SK-N-SH (cell line): ENCODE measurements around the gene SH2D5. TPM values are rescaled to one million over a fixed set of nuclear protein-coding genes. Genes with fewer than 3 reads are reported as not detected.

Experiments
- CTCF ChIA-PET: fragments of 300-600, 350-600 bp; formaldehyde crosslinking; extraction: SDS; loops from one replicate; lab custom pipeline; 2021; lab: Yijun Ruan, JAX
- POLR2A ChIA-PET: fragments of 350-600 bp; sonication (Branson Sonifier 250); formaldehyde crosslinking; extraction: SDS; loops from one replicate; lab custom pipeline; 2020; ENCODE audit warnings: antibody characterized with exemption, inconsistent platforms; lab: Yijun Ruan, JAX
- DNase-seq: peaks from one replicate; pipeline ENCODE4 v3.0.0; 2012
- H2AFZ ChIP-seq: fragments of 200-600 bp; sonication (generic); 2 replicates; pipeline ENCODE4 v1.8.1; 2016; ENCODE audit warnings: antibody characterized with exemption, mild to moderate bottlenecking, low read depth
- H3F3A ChIP-seq: fragments of 200-600 bp; sonication (generic); replicated peaks from 2 replicates; pipeline ENCODE3; 2016; ENCODE audit warnings: antibody characterized with exemption, mild to moderate bottlenecking; ENCODE audit not compliant: insufficient read depth
- H3K27ac ChIP-seq, 2 experiments: fragments of 200-500 bp in 1 of 2; fragments of 200-600 bp in 1 of 2; sonication (Bioruptor generic) in 1 of 2; sonication (generic), shearing (Covaris generic) in 1 of 2; 2 replicates each; pipeline versions ENCODE4 v1.5.1 to v1.6.1; 2014 to 2016; ENCODE audit warnings: low read depth in 2 of 2, inconsistent platforms in 1 of 2, low read length in 1 of 2, mild to moderate bottlenecking in 1 of 2, mixed read lengths in 1 of 2
- H3K27me3 ChIP-seq: fragments of 200-600 bp; sonication (generic), shearing (Covaris generic); 2 replicates; pipeline ENCODE4 v1.6.1; 2016; ENCODE audit warnings: mixed run types; ENCODE audit not compliant: insufficient read depth
- H3K36me3 ChIP-seq, 2 experiments: fragments of 200-500 bp in 1 of 2; fragments of 200-600 bp in 1 of 2; sonication (Bioruptor generic) in 1 of 2; sonication (generic) in 1 of 2; replicated peaks in 1 of 2; 2 replicates each; pipeline versions ENCODE3 to v1.5.1; 2014 to 2016; ENCODE audit warnings: low read length in 1 of 2, mild to moderate bottlenecking in 1 of 2; ENCODE audit not compliant: insufficient read depth in 2 of 2, control insufficient read depth in 1 of 2
- H3K4me1 ChIP-seq, 2 experiments: fragments of 200-500 bp in 1 of 2; fragments of 200-600 bp in 1 of 2; sonication (Bioruptor generic) in 1 of 2; sonication (generic), shearing (Covaris generic) in 1 of 2; 2 replicates each; pipeline versions ENCODE4 v1.5.1 to v1.6.1; 2014 to 2016; ENCODE audit warnings: low read depth in 1 of 2, low read length in 1 of 2, mixed run types in 1 of 2; ENCODE audit not compliant: insufficient read depth in 2 of 2, control insufficient read depth in 1 of 2
- H3K4me2 ChIP-seq: fragments of 200-600 bp; sonication (generic), shearing (Covaris generic); 2 replicates; pipeline ENCODE4 v1.6.1; 2017; ENCODE audit warnings: mixed run types
- H3K4me3 ChIP-seq, 2 experiments: fragments of 200-500 bp in 1 of 2; fragments of 200-600 bp in 1 of 2; sonication (Bioruptor generic) in 1 of 2; sonication (generic), shearing (Covaris generic) in 1 of 2; 2 replicates each; pipeline versions ENCODE4 v1.5.1 to v1.8.1; 2014 to 2016; ENCODE audit warnings: low read depth in 2 of 2, inconsistent platforms in 1 of 2, low read length in 1 of 2, mild to moderate bottlenecking in 1 of 2, mixed read lengths in 1 of 2, moderate library complexity in 1 of 2
- H3K79me2 ChIP-seq: fragments of 200-600 bp; sonication (generic); 2 replicates; pipeline ENCODE4 v1.8.1; 2017; ENCODE audit warnings: mild to moderate bottlenecking; ENCODE audit not compliant: insufficient read depth
- H3K9ac ChIP-seq: fragments of 200-600 bp; sonication (generic); 2 replicates; pipeline ENCODE4 v1.6.1; 2017; ENCODE audit warnings: mixed run types
- H3K9me2 ChIP-seq: fragments of 200-600 bp; sonication (generic); 2 replicates; pipeline ENCODE4 v1.6.1; 2017; ENCODE audit warnings: mixed run types
- H3K9me3 ChIP-seq: fragments of 200-600 bp; sonication (generic); 2 replicates; pipeline ENCODE4 v1.6.1; 2017; ENCODE audit warnings: mixed run types, mild to moderate bottlenecking, moderate library complexity
- H4K20me1 ChIP-seq: fragments of 200-600 bp; sonication (generic); 2 replicates; pipeline ENCODE4 v1.6.1; 2017; ENCODE audit warnings: mild to moderate bottlenecking, mixed run types; ENCODE audit not compliant: insufficient read depth
- CHD2 ChIP-seq: fragments of 150-350 bp; IDR thresholded peaks from 2 replicates; pipeline ENCODE4 v1.6.1; 2018; ENCODE audit warnings: low read length; ENCODE audit not compliant: partially characterized antibody
- CTCF ChIP-seq: fragments of 200-600 bp; sonication (generic); IDR thresholded peaks from 2 replicates; pipeline ENCODE4 v1.6.1; 2017; ENCODE audit warnings: antibody characterized with exemption, mild to moderate bottlenecking, moderate library complexity
- ELF1 ChIP-seq: IDR thresholded peaks from 2 replicates; pipeline ENCODE4 v1.4.0; 2012
- EP300 ChIP-seq, 2 experiments: IDR thresholded peaks; 2 replicates each; pipeline versions ENCODE4 v1.4.0 to v1.6.1; 2012; ENCODE audit warnings: borderline replicate concordance in 1 of 2, low read depth in 1 of 2, low read length in 1 of 2
- EZH2phosphoT487 ChIP-seq: fragments of 200-600 bp; sonication (generic); IDR thresholded peaks from 2 replicates; pipeline ENCODE4 v1.6.1; 2017; ENCODE audit warnings: low read depth, mixed run types, mild to moderate bottlenecking, antibody characterized with exemption, moderate library complexity, borderline replicate concordance
- FOSL2 ChIP-seq: IDR thresholded peaks from 2 replicates; pipeline ENCODE4 v1.4.0; 2012; ENCODE audit warnings: low read depth, mild to moderate bottlenecking, moderate library complexity, borderline replicate concordance
- FOXJ3 ChIP-seq: sonication (generic); formaldehyde crosslinking; IDR thresholded peaks from 2 replicates; pipeline ENCODE4 v1.5.1; 2020; ENCODE audit warnings: mild to moderate bottlenecking, missing genetic modification reagents
- FOXM1 ChIP-seq: IDR thresholded peaks from 2 replicates; pipeline ENCODE4 v1.4.0; 2012; ENCODE audit warnings: low read depth, mild to moderate bottlenecking
- GABPA ChIP-seq: IDR thresholded peaks from 2 replicates; pipeline ENCODE4 v1.4.0; 2012; ENCODE audit warnings: low read depth, mild to moderate bottlenecking
- GATA2 ChIP-seq: sonication (generic); formaldehyde crosslinking; IDR thresholded peaks from 2 replicates; pipeline ENCODE4 v1.5.0; 2020; ENCODE audit warnings: mild to moderate bottlenecking, missing genetic modification reagents
- MAX ChIP-seq: IDR thresholded peaks from 2 replicates; pipeline ENCODE4 v1.4.0; 2012; ENCODE audit warnings: low read depth
- MEF2A ChIP-seq: IDR thresholded peaks from 2 replicates; pipeline ENCODE4 v1.4.0; 2012; ENCODE audit warnings: low read depth, borderline replicate concordance
- NFIC ChIP-seq: IDR thresholded peaks from 2 replicates; pipeline ENCODE4 v1.4.0; 2012; ENCODE audit warnings: borderline replicate concordance
- NRF1 ChIP-seq: IDR thresholded peaks from 2 replicates; pipeline ENCODE4 v1.6.1; 2012; ENCODE audit warnings: low read depth, mild to moderate bottlenecking, low read length
- RFX5 ChIP-seq: IDR thresholded peaks from 2 replicates; pipeline ENCODE4 v1.6.1; 2012; ENCODE audit warnings: mild to moderate bottlenecking, improper control_type of control experiment, low read length
- RXRA ChIP-seq: IDR thresholded peaks from 2 replicates; pipeline ENCODE4 v1.4.0; 2012; ENCODE audit warnings: low read depth, mild to moderate bottlenecking, borderline replicate concordance
- SIN3A ChIP-seq: IDR thresholded peaks from 2 replicates; pipeline ENCODE4 v1.6.1; 2012; ENCODE audit warnings: low read depth, mild to moderate bottlenecking, low read length, moderate library complexity, borderline replicate concordance
- TCF12 ChIP-seq: IDR thresholded peaks from 2 replicates; pipeline ENCODE4 v1.4.0; 2012
- TEAD4 ChIP-seq: IDR thresholded peaks from 2 replicates; pipeline ENCODE4 v1.4.0; 2012; ENCODE audit warnings: mild to moderate bottlenecking, borderline replicate concordance; ENCODE audit not compliant: insufficient read depth
- USF1 ChIP-seq: IDR thresholded peaks from 2 replicates; pipeline ENCODE4 v1.4.0; 2012; ENCODE audit warnings: low read depth, borderline replicate concordance
- USF2 ChIP-seq: fragments of 150-350 bp; IDR thresholded peaks from 2 replicates; pipeline ENCODE4 v1.6.1; 2017; ENCODE audit warnings: antibody characterized with exemption, low read length, low read depth, borderline replicate concordance
- YY1 ChIP-seq: IDR thresholded peaks from 2 replicates; pipeline ENCODE4 v1.4.0; 2012; ENCODE audit warnings: low read depth, mild to moderate bottlenecking
- WGBS: methylation state at CpG from one replicate; pipeline ENCODE4 v1.1.6; 2017; ENCODE audit warnings: low lambda C conversion rate; 5-methylcytosine and 5-hydroxymethylcytosine counted together
- polyA plus RNA-seq, 3 experiments: library from polyadenylated mRNA; depleted of rRNA; stranded (reverse); fragments of >200 nt; gene quantifications; 2 replicates each; pipeline ENCODE4 v1.2.3, GENCODE V29; 2012
- TF ChIP-seq, protein P1 (sequence below): fragments of 150-350 bp; IDR thresholded peaks from 2 replicates; pipeline ENCODE4 v1.6.1; 2016; ENCODE audit warnings: mild to moderate bottlenecking, low read depth, low read length

Gene SH2D5
- polyA plus RNA-seq, 1 of the 3 experiments (the other 2 are of a cell fraction), result 6.1 TPM

DNA sequence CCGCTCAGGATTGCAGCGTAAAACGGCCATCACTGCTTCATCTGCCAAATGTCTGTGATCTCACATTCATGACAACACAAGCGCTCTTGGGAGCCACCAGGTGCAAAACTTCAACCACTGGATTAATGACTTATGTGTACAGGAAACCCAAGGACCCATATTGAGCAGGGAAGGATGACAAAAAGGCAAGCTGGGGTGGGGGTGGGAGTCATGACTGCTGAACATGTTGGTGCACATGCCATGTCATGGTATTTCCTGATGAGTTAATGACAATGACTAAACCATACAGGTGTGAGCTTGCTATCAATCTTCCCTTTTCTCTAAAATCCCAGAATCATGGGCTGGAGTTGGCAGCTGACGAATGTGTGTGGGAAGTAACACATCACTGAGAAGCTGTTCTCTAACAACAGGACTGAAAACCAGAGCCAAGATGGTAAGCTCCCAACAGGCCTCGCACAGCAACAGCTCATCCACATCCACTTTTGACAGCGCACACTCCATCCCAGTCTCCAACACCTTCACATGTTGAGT is 3.1 kb upstream of the SH2D5 start:
- no peak for DNase-seq
- no peak overlapping the region for H3K9ac ChIP-seq
- no peaks in the 10 kb centered on the region for H3K27me3 ChIP-seq
- WGBS, result 97% methylated on average over 7 of the region's 7 CpGs
- H3K9me2 ChIP-seq, result no peaks in the 10 kb centered on the region
- peaks cover 17 to 24% of the 10 kb centered on the region in 2 experiments; a peak in 3 of 4 replicates for H3K4me1 ChIP-seq
- no peak overlapping the region for H3K4me3 ChIP-seq
- no peak overlapping the region for H3K27ac ChIP-seq
- H3K36me3 ChIP-seq, result peaks cover 24 to 42% of the 10 kb centered on the region in 2 experiments
- no peak for TF ChIP-seq FOSL2
- TF ChIP-seq GATA2, result no peak
- no peak for TF ChIP-seq FOXJ3
- TF ChIP-seq YY1, result no peak
- no peak for TF ChIP-seq NFIC
- no peak for TF ChIP-seq TCF12
- no peak for TF ChIP-seq RXRA
- no peak for TF ChIP-seq NRF1
- TF ChIP-seq ELF1, result no peak
- TF ChIP-seq EZH2phosphoT487, result no peak
- TF ChIP-seq CHD2, result no peak
- TF ChIP-seq, protein P1, sequence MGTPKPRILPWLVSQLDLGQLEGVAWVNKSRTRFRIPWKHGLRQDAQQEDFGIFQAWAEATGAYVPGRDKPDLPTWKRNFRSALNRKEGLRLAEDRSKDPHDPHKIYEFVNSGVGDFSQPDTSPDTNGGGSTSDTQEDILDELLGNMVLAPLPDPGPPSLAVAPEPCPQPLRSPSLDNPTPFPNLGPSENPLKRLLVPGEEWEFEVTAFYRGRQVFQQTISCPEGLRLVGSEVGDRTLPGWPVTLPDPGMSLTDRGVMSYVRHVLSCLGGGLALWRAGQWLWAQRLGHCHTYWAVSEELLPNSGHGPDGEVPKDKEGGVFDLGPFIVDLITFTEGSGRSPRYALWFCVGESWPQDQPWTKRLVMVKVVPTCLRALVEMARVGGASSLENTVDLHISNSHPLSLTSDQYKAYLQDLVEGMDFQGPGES, result no peak
- TF ChIP-seq USF2, result no peak
- no peak for TF ChIP-seq FOXM1
- no peaks in the 10 kb centered on the region for H3K9me3 ChIP-seq
- H2AFZ ChIP-seq, result no peak overlapping the region
- H3K4me2 ChIP-seq, result no peak overlapping the region
- H3K79me2 ChIP-seq, result no peaks in the 10 kb centered on the region; the same call in 1 of the 2 replicates
- POLR2A ChIA-PET, result interaction anchor here (0.7 kb wide), 1 partner anchor 51 kb away, joined by 4 read pairs; the partner anchor contains the start of gene HP1BP3
- CTCF ChIA-PET, result interaction anchor here (1.0 kb wide), 1 partner anchor 39 kb away, joined by 6 read pairs; no protein-coding TSS in a partner anchor
- H3F3A ChIP-seq, result peaks cover 48% of the 10 kb centered on the region
- H4K20me1 ChIP-seq, result no peaks in the 10 kb centered on the region

GRCh38 chr1:20733360-20733975 is 965 bp upstream of the SH2D5 start:
- DNase-seq, result no peak
- peak overlapping the region; percentile 16 to 90; a peak in 3 of 4 replicates for H3K27ac ChIP-seq
- peak overlapping the region; percentile 96 for H3K4me2 ChIP-seq
- ChIA-PET POLR2A (no interaction called here), CTCF (interaction anchor here (0.8 to 1.7 kb wide), 9 partner anchors 16 to 635 kb away, joined by 3 to 4 read pairs (median 3); partner anchors contain the start of gene KIF17)
- peak overlapping the region in 1 of 2 experiments; percentile 68; a peak in 1 of 4 replicates for H3K4me3 ChIP-seq
- H3K4me1 ChIP-seq, result peaks cover 9 to 17% of the 10 kb centered on the region in 2 experiments; a peak in 3 of 4 replicates
- no peaks in the 10 kb centered on the region for H3K27me3 ChIP-seq
- H3K79me2 ChIP-seq, result no peaks in the 10 kb centered on the region; the same call in 1 of the 2 replicates
- H3K9me3 ChIP-seq, result no peaks in the 10 kb centered on the region
- 17% methylated on average over 6 of the region's 7 CpGs for WGBS
- no peaks in the 10 kb centered on the region for H3K9me2 ChIP-seq
- peak overlapping the region; percentile 20; the same call in 1 of the 2 replicates for H3K9ac ChIP-seq
- H4K20me1 ChIP-seq, result no peaks in the 10 kb centered on the region
- peaks cover 26% of the 10 kb centered on the region for H3F3A ChIP-seq
- peaks cover 14 to 25% of the 10 kb centered on the region in 2 experiments for H3K36me3 ChIP-seq
- no peak overlapping the region for H2AFZ ChIP-seq
- TF ChIP-seq MAX (no peak), FOXM1 (no peak), GATA2 (no peak), RFX5 (no peak), CHD2 (no peak), USF1 (no peak), EP300 (IDR thresholded peaks at IDR 0.05; ENCODE audit: borderline replicate concordance in 1 of 2, low read depth in 1 of 2, low read length in 1 of 2) (no peak), SIN3A (no peak; the same call in 1 of the 2 replicates), RXRA (no peak), GABPA (no peak), EZH2phosphoT487 (no peak), MEF2A (no peak), NFIC (no peak), TEAD4 (no peak), CTCF (no peak)
